ENCODE results near the gene CHD1.
"Not testable (repeated sequence)": the region's sequence is repeated elsewhere in the genome, so short reads cannot be mapped to it uniquely, and the experiment has no call there.

Gene CHD1

GRCh38 chr5:98928873-98929709 lies at the start of gene CHD1:
TSS of gene CHD1 (minus strand) at chr5:98929007. CDS start at chr5:98926386, 2,621 bp downstream.
- DNase-seq (ENCODE audit: low spot score): peak; percentile 95

- DNase-seq (ENCODE audit: low spot score): no peak
Measured at GRCh38 chr5:98978528-98978927, 49.7 kb upstream of the CHD1 start.

GRCh38 chr5:98977723-98978122 lies 48.9 kb upstream of the CHD1 start:
- DNase-seq (ENCODE audit: low spot score): no peak

- DNase-seq (ENCODE audit: low spot score): no peak
Measured at GRCh38 chr5:98975682-98976407, 47.0 kb upstream of the CHD1 start.

- no peak for DNase-seq (ENCODE audit: low spot score)
Measured at GRCh38 chr5:98975223-98975622, 46.4 kb upstream of the CHD1 start.

GRCh38 chr5:98969400-98969799 lies 40.6 kb upstream of the CHD1 start:
- no peak for DNase-seq (ENCODE audit: low spot score)

- DNase-seq (ENCODE audit: low spot score): no peak
Measured at GRCh38 chr5:98968056-98968564, 39.3 kb upstream of the CHD1 start.

- DNase-seq (ENCODE audit: low spot score): no peak
Measured at GRCh38 chr5:98965226-98965625, 36.4 kb upstream of the CHD1 start.

GRCh38 chr5:98964621-98965020 lies 35.8 kb upstream of the CHD1 start:
- no peak for DNase-seq (ENCODE audit: low spot score)

- no peak for DNase-seq (ENCODE audit: low spot score)
Measured at GRCh38 chr5:98963019-98963418, 34.2 kb upstream of the CHD1 start.

GRCh38 chr5:98962587-98962986 lies 33.8 kb upstream of the CHD1 start:
- DNase-seq (ENCODE audit: low spot score): no peak

GRCh38 chr5:98961665-98962344 lies 33.0 kb upstream of the CHD1 start:
- DNase-seq (ENCODE audit: low spot score): no peak

- no peak for DNase-seq (ENCODE audit: low spot score)
Measured at GRCh38 chr5:98957307-98957706, 28.5 kb upstream of the CHD1 start.

GRCh38 chr5:98955888-98956287 lies 27.1 kb upstream of the CHD1 start:
- DNase-seq (ENCODE audit: low spot score): not testable (repeated sequence)

- not testable (repeated sequence) for DNase-seq (ENCODE audit: low spot score)
Measured at GRCh38 chr5:98955471-98955870, 26.7 kb upstream of the CHD1 start.

- DNase-seq (ENCODE audit: low spot score): no peak
Measured at GRCh38 chr5:98954392-98955028, 25.7 kb upstream of the CHD1 start.

GRCh38 chr5:98942847-98943246 lies 14.0 kb upstream of the CHD1 start:
- DNase-seq (ENCODE audit: low spot score): no peak

GRCh38 chr5:98941131-98941883 lies 12.5 kb upstream of the CHD1 start:
- no peak for DNase-seq (ENCODE audit: low spot score)

- DNase-seq (ENCODE audit: low spot score): no peak
Measured at GRCh38 chr5:98940581-98940980, 11.8 kb upstream of the CHD1 start.

- DNase-seq (ENCODE audit: low spot score): no peak
Measured at GRCh38 chr5:98938464-98938863, 9.7 kb upstream of the CHD1 start.

Measured in CD4-positive, alpha-beta T cell treated with Interleukin-15 for 4 hours (primary cell).